Measurements from ENCODE around the gene RMND1.

GRCh38 chr6:151451417-151451949, 443 bp downstream of the RMND1 start:
- no peak for TF ChIP-seq CTCF (IDR thresholded peaks at IDR 0.05; ENCODE audit: low read length)
- no peak for TF ChIP-seq EZH2 (IDR thresholded peaks at IDR 0.05; ENCODE audit: borderline replicate concordance, low read length)

All from OCI-LY1 (cell line).